Glomerular endothelial cell (primary cell): ENCODE results near the gene ARFGAP1. TPM values are rescaled to one million over a fixed set of nuclear protein-coding genes. Genes with fewer than 3 reads are reported as not detected.

Experiments
- DNase-seq: peaks from one replicate; pipeline ENCODE4 v3.0.0-alpha.2; 2011; ENCODE audit warnings: low read depth, low spot score; ENCODE audit errors: extremely low read depth
- total RNA-seq: library from RNA; depleted of rRNA; stranded (reverse); fragments of >200 nt; gene quantifications from 2 replicates; pipeline ENCODE4 v1.2.3, GENCODE V29; 2015

ARFGAP1 gene
- total RNA-seq, 1 donor from 2014 or later = 94.6 TPM

DNA sequence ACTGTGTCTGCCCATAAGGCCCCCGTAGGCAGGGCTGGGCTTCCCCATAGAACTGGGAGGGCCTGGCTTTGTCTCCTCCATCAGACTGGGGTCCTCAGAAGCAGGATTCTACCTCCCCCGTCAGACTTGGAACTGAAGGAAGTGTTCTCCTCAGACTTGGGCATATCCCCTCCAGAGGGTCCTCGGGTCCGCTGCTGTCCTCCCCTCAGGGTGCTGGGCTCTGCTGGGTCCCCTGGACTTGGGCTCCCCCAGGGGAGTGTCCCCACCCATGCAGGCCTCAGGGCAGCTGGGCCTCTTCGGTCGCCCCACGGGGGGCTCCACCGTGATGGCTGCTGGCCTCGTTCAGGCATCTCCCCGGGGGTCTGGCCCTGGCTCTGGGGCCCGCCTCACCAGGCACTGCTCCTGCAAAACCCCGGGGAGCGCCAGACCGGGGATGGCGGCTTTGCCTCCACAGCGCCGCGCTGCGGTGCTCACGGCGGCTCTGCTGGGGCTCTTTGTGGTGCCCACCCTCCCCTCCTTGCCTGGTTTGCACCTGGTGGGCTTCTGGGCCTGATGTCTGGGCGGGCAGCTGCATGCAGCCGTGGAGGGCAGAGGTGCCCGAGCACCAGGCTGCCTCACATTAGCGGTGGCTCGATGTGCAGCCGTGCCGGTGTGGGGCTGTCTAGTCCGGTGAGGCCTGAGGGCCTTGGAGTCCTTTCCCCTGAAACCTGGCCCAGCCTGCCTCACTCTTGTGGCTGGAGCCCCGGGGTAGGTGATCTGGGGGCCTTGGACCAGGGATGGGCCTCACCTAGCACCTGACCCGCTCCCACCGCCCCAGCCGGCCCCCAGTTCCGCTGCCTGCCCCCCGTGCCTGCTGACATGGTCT, 34.3 kb downstream of the ARFGAP1 start:
- no peak for DNase-seq

GRCh38 chr20:63307538-63308217, 35.1 kb downstream of the ARFGAP1 start:
- no peak for DNase-seq

GRCh38 chr20:63308218-63308911, 35.8 kb downstream of the ARFGAP1 start:
- no peak for DNase-seq

DNA sequence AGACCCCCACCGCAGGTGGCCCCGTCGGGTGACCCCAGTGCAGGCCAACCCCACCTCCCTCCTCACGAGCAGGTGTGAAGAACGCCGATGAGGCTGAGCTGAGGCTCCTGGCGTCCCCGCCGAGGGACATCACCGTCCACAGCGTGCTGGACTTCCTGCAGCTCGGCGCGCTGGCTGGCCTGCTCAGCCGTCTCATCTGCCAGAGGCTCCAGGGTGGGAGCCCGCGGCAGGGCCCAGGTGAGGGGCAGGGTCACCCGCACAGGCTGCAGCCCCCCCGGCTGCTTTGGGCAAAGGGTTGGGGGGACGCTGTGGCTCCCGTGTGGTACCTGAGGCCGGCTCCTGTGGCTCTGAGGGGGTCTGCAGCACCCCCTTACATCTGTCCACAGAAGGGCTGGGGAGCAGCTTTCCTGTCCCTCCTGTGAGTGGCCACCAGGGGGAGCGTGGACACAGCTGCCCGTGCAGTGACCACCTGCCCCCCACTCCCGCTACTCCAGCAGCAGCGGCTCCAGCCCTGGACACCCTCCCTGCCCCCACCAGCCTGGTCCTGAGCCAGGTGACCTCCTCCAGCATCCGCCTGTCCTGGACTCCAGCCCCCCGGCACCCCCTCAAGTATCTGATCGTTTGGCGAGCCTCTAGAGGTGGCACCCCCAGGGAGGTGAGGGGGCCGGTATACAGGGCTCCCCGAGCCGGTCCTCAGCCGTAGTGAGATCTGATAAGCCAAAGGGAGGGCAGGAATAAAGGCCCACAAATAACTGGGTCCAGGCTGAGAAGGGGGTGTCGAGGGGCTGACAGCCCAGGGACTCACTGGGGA, 36.9 kb downstream of the ARFGAP1 start:
- no peak for DNase-seq

DNA sequence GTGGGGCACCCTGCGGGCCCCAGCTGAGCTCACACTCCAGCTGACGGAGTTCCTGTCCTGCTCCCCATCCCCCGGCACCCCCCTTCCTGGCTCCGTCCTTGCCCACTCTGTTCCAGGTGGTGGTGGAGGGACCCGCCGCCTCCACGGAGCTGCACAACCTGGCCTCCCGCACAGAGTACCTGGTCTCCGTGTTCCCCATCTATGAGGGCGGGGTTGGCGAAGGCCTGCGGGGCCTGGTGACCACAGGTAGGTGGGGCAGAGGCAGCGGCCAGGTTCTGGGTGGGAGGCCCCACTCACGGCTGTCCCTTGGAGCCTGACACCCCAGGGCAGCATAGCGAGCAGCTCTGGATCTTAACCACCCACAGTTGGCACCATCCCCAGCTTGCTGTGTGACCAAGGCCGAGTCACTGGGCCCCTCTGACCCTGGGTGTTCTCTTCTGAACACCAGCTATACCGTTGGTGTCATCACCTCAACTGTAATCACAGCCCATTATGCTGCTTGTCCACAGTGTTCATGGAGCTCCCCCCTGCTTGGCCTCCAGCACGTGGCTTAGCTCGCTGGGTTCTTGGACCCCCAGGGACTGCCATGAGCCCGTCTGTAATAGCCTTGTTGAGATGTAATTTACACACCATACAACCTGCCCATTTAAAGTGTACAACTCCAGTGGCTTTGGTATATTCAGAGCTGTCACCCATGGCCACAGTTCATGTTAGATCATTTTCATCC, 37.8 kb downstream of the ARFGAP1 start:
- DNase-seq = no peak

DNA sequence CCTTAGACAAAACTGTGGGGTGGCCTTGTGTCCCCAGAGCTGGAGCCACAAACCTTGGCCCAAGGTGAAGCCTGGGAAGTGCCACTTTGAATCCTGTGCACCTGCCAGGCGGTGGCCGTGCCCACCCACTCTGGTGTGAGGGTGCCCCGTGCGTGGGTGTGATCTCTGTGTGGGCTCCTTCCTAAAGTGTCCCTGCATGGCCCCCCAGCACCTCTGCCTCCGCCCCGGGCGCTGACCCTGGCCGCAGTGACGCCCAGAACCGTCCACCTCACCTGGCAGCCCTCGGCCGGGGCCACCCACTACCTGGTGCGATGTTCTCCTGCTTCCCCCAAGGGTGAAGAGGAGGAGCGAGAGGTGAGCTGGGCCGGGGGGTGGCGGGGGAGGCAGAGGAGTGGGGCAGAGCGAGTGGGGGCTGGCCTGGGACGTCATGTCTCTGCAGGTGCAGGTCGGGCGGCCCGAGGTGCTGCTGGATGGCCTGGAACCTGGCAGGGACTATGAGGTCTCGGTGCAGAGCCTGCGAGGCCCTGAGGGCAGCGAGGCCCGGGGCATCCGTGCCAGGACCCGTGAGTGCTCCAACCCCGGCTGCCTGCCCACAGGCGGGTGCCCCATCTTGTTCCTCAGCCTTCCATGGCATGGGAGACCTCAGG, 38.7 kb downstream of the ARFGAP1 start:
- no peak for DNase-seq

- no peak for DNase-seq
Observed at GRCh38 chr20:63311833-63312243, 39.2 kb downstream of the ARFGAP1 start.

DNA sequence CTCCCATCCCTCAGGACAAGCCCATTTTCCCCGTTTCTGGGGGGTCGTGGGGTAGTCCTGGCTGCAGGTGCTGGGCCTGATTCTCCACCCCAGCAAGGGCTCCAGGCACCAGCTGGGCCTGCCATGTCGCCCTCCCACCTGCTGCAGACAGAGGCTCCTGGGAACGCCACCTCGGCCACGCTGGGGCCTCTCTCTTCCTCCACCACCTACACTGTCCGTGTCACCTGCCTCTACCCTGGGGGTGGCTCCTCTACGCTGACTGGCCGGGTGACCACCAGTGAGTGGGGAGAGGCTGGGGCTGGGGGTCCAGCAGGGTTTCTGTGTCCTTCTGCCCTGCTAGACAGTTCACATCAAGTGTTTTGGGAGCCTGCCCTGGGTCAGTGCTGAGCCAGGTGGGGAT, 39.7 kb downstream of the ARFGAP1 start:
- no peak for DNase-seq

DNA sequence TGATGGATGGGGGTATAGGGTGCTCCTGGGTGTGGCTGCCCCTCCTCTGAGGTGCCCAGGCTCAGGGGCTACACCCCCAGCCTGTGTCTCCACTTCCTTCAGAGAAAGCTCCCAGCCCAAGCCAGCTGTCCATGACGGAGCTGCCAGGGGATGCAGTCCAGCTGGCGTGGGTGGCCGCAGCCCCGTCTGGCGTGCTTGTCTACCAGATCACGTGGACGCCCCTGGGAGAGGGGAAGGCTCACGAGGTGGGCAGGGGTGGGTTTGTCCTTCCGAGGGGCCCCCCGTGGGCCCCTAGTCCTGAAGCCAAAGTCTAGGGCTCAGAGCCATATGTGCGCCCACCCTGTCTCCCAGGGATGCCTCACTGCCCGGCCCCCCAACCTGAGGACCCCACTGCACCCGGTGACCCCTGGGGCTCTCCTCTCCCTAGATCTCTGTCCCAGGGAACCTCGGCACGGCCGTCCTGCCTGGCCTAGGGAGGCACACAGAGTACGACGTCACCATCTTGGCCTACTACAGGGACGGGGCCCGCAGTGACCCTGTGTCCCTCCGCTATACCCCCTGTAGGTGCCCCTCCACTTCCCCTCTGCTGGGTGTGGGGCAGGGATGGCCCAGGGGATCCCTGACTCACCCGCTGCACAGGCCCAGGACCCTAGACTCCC, 40.2 kb downstream of the ARFGAP1 start:
- DNase-seq = no peak

DNA sequence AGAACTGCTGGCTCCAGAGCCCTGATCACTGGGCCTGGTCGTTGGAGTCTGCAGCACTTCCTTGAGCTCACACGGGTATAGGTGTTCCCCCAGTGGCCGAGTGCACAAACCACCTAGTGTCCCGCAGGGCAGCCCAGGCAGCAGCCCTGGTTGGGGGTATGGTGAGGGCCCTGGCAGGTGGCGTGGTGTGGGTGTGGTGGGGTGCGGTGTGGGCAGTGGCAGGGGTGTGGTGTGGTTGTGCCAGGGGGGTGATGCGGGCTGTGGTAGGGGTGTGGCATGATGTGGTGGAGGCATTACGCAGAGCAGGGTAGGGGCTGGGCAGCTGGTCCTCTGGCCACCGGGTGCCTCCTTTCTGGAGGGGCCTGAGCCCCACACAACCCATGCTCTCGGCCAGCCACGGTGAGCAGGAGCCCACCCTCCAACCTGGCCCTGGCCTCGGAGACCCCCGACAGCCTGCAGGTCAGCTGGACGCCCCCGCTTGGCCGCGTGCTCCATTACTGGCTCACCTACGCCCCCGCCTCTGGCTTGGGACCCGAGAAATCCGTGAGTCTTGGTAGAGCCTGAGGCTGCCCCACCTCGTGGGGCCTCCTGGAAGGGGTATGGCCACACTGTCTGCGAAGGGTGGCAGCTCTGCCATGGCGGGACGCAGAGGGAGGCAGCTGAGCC, 40.9 kb downstream of the ARFGAP1 start:
- DNase-seq = no peak

DNA sequence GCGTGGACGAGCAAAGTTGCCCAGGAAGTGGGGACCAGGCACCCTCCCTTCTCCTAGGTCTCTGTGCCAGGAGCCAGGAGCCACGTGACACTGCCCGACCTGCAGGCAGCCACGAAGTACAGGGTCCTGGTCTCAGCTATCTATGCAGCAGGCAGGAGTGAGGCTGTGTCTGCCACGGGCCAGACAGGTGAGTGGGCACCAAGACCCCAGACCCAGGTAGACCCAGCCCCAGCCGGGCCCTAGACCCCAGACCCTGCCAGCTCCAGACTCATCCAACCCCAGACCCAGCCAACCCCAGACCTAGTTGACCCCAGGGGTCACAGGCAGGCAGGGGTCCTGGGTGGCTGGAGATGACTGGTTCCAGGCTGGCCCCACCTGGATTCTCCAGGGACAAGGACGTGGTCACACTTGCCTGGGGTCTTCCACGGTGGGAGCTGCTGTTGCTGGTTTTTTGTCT, 41.4 kb downstream of the ARFGAP1 start:
- no peak for DNase-seq

GRCh38 chr20:63314566-63315239, 42.1 kb downstream of the ARFGAP1 start:
- no peak for DNase-seq

- DNase-seq = no peak
Observed at GRCh38 chr20:63315240-63315689, 42.7 kb downstream of the ARFGAP1 start.

- DNase-seq = no peak
Observed at GRCh38 chr20:63315731-63316491, 43.3 kb downstream of the ARFGAP1 start.

DNA sequence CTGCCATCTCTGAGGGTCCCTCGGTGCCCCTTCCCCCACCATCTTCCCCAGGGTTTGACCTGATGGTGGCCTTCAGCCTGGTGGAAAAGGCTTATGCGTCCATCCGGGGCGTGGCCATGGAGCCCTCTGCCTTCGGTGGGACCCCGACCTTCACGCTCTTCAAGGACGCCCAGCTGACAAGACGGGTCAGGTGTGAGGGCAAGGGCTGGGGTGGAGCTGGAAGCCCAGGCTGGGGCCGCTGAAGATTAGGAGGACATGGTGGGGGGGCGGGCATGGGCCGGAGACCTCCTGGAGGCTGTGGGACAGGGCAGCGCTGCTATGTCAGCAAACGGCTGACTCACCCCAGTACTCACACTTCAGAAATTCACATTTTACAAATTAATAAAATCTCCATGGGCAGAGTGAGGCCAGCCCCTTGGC, 43.9 kb downstream of the ARFGAP1 start:
- DNase-seq = no peak

DNA sequence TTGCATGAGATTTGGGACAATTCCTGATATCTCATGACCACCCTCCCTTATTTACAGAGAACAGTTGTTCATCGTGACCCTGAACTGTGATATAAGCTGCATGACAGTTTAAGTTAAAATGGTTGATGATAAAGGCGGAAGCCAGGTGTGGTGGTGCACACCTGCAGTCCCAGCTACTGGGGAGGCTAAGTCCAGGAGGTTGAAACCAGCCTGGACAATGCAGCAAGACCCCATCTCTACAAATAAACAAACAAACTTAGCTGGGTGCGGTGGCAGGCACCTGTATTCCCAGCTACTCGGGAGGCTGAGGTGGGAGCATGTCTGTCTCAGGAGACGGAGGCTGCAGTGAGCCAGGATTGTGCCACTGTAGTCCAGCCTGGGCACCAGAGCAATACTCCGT, 44.4 kb downstream of the ARFGAP1 start:
- no peak for DNase-seq
